Adrenal gland (tissue), 19 donors: ENCODE results near the gene ZNF287. TPM values are rescaled to one million over a fixed set of nuclear protein-coding genes. Genes with fewer than 3 reads are reported as not detected.

Experiments used
- DNase-seq, 7 donors: peaks; one replicate each; pipeline ENCODE4 v3.0.0-alpha.2; 2019 to 2020
- H3K27ac ChIP-seq, 5 donors: fragments of 200-600 bp; sonication (generic) in 4 of 5; 1 replicate in 3 of 5; 2 replicates in 2 of 5; pipeline versions ENCODE4 v1.5.1 to v1.8.0; 2016 to 2020; ENCODE audit warnings: mild to moderate bottlenecking in 1 of 5
- H3K27me3 ChIP-seq: fragments of 200-600 bp; 2 replicates; pipeline ENCODE4 v1.8.0; 2021
- H3K36me3 ChIP-seq, 2 donors: fragments of 200-600 bp; replicated peaks in 1 of 2; 1 replicate in 1 of 2; 2 replicates in 1 of 2; pipeline versions ENCODE4 v1.5.1 to v1.8.0; 2018 to 2022
- H3K4me1 ChIP-seq, 2 donors: fragments of 200-600 bp; replicated peaks in 1 of 2; 1 replicate in 1 of 2; 2 replicates in 1 of 2; pipeline versions ENCODE4 v1.5.1 to v1.8.0; 2018 to 2021
- H3K4me3 ChIP-seq, 4 donors: fragments of 200-600 bp; sonication (generic) in 3 of 4; one replicate each; pipeline ENCODE4 v1.5.1; 2016 to 2018
- H3K9me3 ChIP-seq, 3 donors: fragments of 200-600 bp; sonication (generic) in 1 of 3; replicated peaks in 1 of 3; 1 replicate in 2 of 3; 2 replicates in 1 of 3; pipeline versions ENCODE4 v1.5.1 to v1.8.0; 2016 to 2021
- CTCF ChIP-seq, 6 experiments: fragments of 450-650 bp in 4 of 6; fragments of 200-600 bp in 2 of 6; sonication (generic) in 1 of 6; IDR thresholded peaks; 1 replicate in 5 of 6; 2 replicates in 1 of 6; pipeline versions ENCODE4 v1.5.1 to v1.8.0; 2016 to 2021; ENCODE audit warnings: antibody characterized with exemption in 6 of 6, mild to moderate bottlenecking in 2 of 6, moderate library complexity in 1 of 6
- POLR2A ChIP-seq, 2 donors: fragments of 450-650 bp; IDR thresholded peaks; one replicate each; pipeline ENCODE4 v1.6.1; 2017; ENCODE audit warnings: antibody characterized with exemption in 2 of 2, mild to moderate bottlenecking in 2 of 2, moderate library complexity in 1 of 2
- WGBS, 4 donors: extraction: QIAGEN DNeasy Blood & Tissue Kit in 2 of 4; methylation state at CpG; one replicate each; pipeline versions ENCODE4 v1.1.5 to v1.1.7; 2013 to 2017; 5-methylcytosine and 5-hydroxymethylcytosine counted together
- intact Hi-C, 2 donors: fragments of 100-400 bp; cut with DNase I; formaldehyde crosslinking; loops; one replicate each; pipeline versions ENCODE4 v1.14.1 to v1.15.0; 2022 to 2023
- long read RNA-seq, 10 donors: library from polyadenylated mRNA in 3 of 10; unstranded in 2 of 10; stranded (forward) in 1 of 10; transcript quantifications; one replicate each; pipeline ENCODE4 v2.0.0 and lab custom pipeline, GENCODE V29; 2021 to 2026
- polyA plus RNA-seq, 3 donors: library from polyadenylated mRNA; stranded (reverse); fragments of 200-250 nt in 2 of 3; fragments of 350-450 nt in 1 of 3; fragmentation: Illumina TruSeq in 1 of 3; extraction: RNeasy Lipid Tissue Mini Kit (QIAGEN cat#74804) in 1 of 3; gene quantifications; one replicate each; pipeline ENCODE4 v1.2.3, GENCODE V29; 2013 to 2014
- total RNA-seq, 9 donors: library from RNA; depleted of rRNA in 4 of 9; stranded (reverse); fragments of >200 nt in 4 of 9; fragments of 120-200 nt in 1 of 9; fragmentation: NEBNext Ultra II Directional in 1 of 9; extraction: Animal tissue kit (Norgen Biotek cat#: 25700) in 1 of 9; gene quantifications; one replicate each; pipeline versions ENCODE4 v1.1.0 to v1.2.4, GENCODE V29; 2013 to 2023
- donor health status: healthy with polysubstance abuse.
- donor health status: Bipolar disorder and iron deficiency.
- donor health status: DM: yes; HTN: yes; CAD: no.
- donor health status: DM: no; HTN: no; CAD: no.
- donor health status: DM: no; HTN: no; CAD: no.
- donor health status: DM: yes; HTN: yes; CAD: no.

Gene ZNF287
- total RNA-seq = 10 to 100 TPM in 5 of 9 donors, 1 to 10 TPM in 4; 4.3 to 16.4 (median 10.3) TPM
- 10 to 100 TPM; 11.7 to 26.7 (median 19.5) TPM for polyA plus RNA-seq
- long read RNA-seq, donor 1, transcript ZNF287-202 (6 exons, 3,208 nt) = major isoform, 5 of 6 reads
- long read RNA-seq, donor 1, partial matches to known transcripts = 0 of 6 reads
- long read RNA-seq, donor 1, other reads (novel, unspliced or antisense) = 0 of 6 reads
- long read RNA-seq, donor 2, partial matches to known transcripts = 0 of 3 reads
- long read RNA-seq, donor 2, other reads (novel, unspliced or antisense) = 0 of 3 reads
- long read RNA-seq, donor 3, partial matches to known transcripts = 0 of 1 reads
- long read RNA-seq, donor 3, other reads (novel, unspliced or antisense) = 0 of 1 reads
- long read RNA-seq, donor 4, transcript ZNF287-202 (6 exons, 3,208 nt) = major isoform, 7 of 9 reads
- long read RNA-seq, donor 4, partial matches to known transcripts = 0 of 9 reads
- long read RNA-seq, donor 4, other reads (novel, unspliced or antisense) = 2 of 9 reads
- long read RNA-seq, donor 5, transcript ZNF287-202 (6 exons, 3,208 nt) = major isoform, 9 of 16 reads
- long read RNA-seq, donor 5, partial matches to known transcripts = 2 of 16 reads
- long read RNA-seq, donor 5, other reads (novel, unspliced or antisense) = 4 of 16 reads
- long read RNA-seq, donor 6, transcript ZNF287-202 (6 exons, 3,208 nt) = major isoform, 6 of 9 reads
- long read RNA-seq, donor 6, partial matches to known transcripts = 2 of 9 reads
- long read RNA-seq, donor 6, other reads (novel, unspliced or antisense) = 1 of 9 reads
- long read RNA-seq, donor 7, partial matches to known transcripts = 0 of 1 reads
- long read RNA-seq, donor 7, other reads (novel, unspliced or antisense) = 0 of 1 reads
- long read RNA-seq, donor 8, partial matches to known transcripts = 0 of 4 reads
- long read RNA-seq, donor 8, other reads (novel, unspliced or antisense) = 0 of 4 reads
- long read RNA-seq, donor 9, partial matches to known transcripts = 0 of 1 reads
- long read RNA-seq, donor 9, other reads (novel, unspliced or antisense) = 0 of 1 reads
- long read RNA-seq, donor 10 = 0 reads

DNA sequence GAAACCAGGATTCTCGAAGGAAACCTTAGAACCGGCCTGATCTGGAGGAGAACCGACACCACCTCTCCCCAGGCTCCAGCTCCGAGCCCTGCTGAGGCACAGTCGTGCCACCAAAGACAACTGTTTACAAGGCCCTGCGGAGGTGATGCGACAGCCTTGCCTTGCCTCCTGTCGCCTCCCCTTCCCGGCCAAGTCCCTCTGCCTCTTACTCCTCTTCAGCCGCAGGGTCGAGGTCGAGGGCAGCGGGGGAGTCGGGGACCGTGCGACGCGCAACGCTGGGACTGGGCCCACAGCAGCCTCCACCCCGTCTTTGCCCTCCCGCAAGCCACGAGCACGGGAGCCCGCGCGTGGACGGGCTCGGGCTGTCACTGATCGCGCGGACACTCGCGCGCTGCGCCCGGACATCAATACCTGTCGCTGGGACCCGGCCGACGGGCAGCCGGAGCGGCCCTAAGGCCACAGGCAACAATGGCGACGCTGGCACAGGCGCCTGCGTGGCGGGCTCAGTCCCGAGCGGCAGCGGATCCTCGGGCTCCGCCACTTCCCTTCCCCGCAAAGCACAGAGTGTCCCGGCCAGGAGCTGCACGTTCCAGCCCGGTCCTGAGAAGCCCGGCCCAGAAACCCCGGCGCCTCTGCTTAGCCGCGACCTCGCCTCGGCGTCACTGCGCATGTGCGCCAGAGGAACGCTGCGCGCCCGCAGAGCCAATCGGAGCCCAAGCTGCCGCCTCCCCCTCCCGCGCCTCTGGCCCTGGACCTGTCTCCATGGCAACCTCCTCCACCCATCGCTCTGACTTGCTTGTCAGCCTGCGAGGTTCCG, at the start of gene ZNF287:
Gene ZNF287 (minus strand): TSS at position 664 of the 817 bp plus-strand sequence. CDS start 1,473 bp downstream, outside the sequence.
- TF ChIP-seq POLR2A (IDR thresholded peaks at IDR 0.05) (peak; percentile 60 to 62), CTCF (IDR thresholded peaks at IDR 0.05) (no peak)
- DNase-seq = peak; percentile 95 to 98 (median 96)
- intact Hi-C loops = no loop called here

DNA sequence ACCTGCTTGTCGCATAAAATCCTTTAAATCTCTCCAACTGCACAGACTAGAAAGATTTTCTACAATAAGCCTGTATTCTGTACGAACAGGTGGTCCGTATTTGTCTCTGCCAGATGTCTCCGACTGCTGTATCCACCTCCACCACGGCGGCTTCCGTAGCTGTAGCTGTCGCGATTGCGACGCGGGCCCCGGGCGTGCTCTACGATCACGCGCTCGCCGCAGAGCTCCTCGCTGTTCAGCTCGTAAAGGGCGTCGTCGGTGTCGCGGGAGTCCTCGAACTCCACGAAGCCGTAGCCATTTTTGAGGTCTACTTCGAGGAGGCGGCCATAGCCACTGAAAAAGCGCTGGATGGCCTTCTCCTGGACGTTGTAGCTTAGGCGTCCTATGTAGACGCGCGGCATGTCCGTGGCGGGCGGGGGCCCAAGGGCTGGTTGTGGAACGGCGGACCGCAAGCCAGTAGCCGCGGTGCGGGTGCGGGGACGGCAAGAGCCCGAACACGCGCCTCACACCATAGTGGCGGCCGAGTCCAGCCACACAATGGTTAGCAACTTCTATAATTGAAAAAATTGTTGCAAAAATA, 48.6 kb upstream of the ZNF287 start:
- Histone ChIP-seq H3K4me1 (no peaks in the 10 kb centered on the region), H3K27ac (no peak overlapping the region), H3K27me3 (no peaks in the 10 kb centered on the region), H3K9me3 (peaks cover 3 to 32% (median 4%) of the 10 kb centered on the region in 3 donors), H3K4me3 (no peak overlapping the region), H3K36me3 (no peaks in the 10 kb centered on the region)
- intact Hi-C loops = no loop called here
- WGBS, 4 donors = 93 to 96% (median 94%) methylated on average over 53 of the region's 53 CpGs
- TF ChIP-seq CTCF (IDR thresholded peaks at IDR 0.05) (no peak), POLR2A (IDR thresholded peaks at IDR 0.05) (no peak)
- DNase-seq = no peak

More for the DNA sequence above, at the start of gene ZNF287:
- Histone ChIP-seq H3K27me3 (no peaks in the 10 kb centered on the region), H3K4me1 (peaks cover 4 to 7% of the 10 kb centered on the region in 2 donors), H3K9me3 (no peaks in the 10 kb centered on the region), H3K4me3 (peak within 1 kb of the TSS in 3 of 4 donors; percentile 47 to 91 (median 77)), H3K36me3 (no peaks in the 10 kb centered on the region), H3K27ac (peak within 1 kb of the TSS in 4 of 5 donors; percentile 33 to 80 (median 58))
- WGBS, 4 donors = 2 to 12% (median 6%) methylated on average over 4 to 77 of the region's 77 CpGs

- WGBS, 4 donors = 76 to 80% (median 78%) methylated on average over 5 of the region's 5 CpGs
- no peak for DNase-seq
- Histone ChIP-seq H3K27me3 (no peaks in the 10 kb centered on the region), H3K36me3 (no peaks in the 10 kb centered on the region), H3K27ac (no peak overlapping the region), H3K9me3 (no peaks in the 10 kb centered on the region), H3K4me1 (no peaks in the 10 kb centered on the region), H3K4me3 (no peak overlapping the region)
- intact Hi-C loops = no loop called here
- no peak for TF ChIP-seq POLR2A (IDR thresholded peaks at IDR 0.05)
- TF ChIP-seq CTCF (IDR thresholded peaks at IDR 0.05) = no peak
These were observed 30.5 kb upstream of the ZNF287 start for GRCh38 chr17:16599537-16599936.
